Inflammatory macrophage (primary cell): Measurements from ENCODE around the gene CACTIN.

Source experiments
- DNase-seq, 2 donors: peaks; one replicate each; pipeline ENCODE4 v3.0.0-alpha.2; 2020 to 2022

Gene CACTIN

DNA sequence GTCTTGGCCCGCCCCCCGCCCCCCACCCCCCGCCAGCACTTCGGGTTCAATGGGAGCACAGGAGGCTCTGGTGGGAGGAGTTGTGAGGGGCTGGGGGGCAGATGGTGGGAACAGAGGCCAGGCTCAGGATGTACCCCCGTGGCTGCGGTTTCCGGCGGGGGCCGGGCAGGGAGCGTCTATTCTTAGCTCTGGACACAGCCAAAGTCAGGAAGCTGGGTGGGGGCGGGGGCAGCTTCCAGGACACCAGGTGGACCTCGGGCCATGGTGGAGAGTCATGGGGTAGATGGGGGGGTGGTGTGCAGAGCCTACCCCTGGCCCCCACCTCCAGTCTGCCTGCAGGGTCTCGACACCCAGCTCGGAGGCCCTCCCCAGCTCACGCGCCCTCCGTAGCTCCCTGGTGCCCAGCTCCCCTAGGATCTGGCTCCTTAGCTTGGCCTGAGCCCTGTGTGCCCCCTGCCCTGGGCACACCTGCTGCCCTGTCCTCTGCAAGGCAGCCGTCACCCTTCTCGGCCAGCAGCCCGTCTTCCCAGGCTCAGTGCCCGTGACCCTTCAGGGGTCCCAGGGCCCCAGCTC is 17.8 kb downstream of the CACTIN start:
- peak in 1 of 2 donors; percentile 45 for DNase-seq

DNA sequence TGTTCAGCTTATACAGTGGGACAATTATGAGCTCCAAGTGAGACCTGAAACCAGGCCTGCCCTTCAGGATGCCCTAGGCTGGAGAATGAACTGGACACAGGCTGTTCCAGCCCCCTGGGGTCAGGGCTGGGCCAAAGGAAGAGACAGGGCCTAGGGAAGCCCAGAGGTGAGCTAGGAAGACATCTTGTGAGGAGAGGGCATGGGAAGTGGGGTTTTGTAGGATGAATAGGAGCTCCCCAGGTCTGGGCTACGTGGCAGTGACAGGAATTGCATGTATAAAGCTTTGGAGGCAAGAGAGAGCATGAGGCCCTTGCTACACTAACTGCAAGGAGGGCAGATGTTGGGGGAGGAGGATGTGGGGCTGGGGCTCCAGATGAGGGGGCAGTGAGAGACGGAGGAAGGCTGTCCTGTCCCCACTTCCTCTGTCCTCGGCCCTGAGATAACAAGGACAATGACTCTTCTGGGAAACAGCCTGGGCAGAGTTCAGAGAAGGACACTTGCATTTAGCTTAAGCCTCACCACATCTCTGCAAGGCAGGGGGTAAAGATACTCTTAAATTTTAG is 18.4 kb downstream of the CACTIN start:
- DNase-seq, result peak in 1 of 2 donors; percentile 20

DNA sequence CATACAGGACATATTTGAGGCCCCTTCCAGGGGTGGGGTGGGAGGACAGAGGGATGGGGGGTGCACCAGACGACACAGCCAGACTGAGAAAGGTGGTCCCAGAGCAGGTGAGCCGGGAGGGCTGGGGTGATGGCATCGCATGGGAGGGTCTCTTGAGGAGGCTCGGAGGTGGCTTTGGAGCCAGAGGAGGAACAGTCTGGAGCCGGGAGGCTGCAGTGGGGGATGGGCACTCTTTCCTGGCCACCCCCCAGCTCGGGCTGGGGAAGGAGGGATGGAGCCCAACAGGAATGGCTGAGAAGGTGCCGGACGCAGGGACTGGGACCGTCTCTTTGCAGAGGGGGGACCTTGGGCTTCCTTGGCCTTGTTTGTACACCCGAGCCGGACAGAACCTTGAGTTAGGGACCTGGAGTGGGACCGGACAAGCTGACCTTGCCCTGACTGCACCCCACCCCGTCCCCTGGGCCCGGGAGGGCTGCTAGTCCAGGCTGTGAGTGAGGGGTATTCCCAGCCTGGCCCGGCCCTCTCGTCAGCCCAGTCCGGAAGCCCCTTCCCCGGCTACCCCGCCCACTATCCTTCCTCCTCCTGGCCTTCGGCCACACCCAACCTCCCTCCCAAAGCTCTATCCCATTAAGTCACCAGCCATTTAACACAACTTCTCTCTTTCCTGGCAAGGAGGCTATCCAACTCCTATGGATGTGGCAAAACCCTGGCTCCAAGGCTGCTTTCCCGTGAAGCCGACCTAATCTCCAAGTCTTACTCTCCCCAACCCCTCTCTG is 19.1 kb downstream of the CACTIN start:
- DNase-seq, result peak; percentile 32 to 60

DNA sequence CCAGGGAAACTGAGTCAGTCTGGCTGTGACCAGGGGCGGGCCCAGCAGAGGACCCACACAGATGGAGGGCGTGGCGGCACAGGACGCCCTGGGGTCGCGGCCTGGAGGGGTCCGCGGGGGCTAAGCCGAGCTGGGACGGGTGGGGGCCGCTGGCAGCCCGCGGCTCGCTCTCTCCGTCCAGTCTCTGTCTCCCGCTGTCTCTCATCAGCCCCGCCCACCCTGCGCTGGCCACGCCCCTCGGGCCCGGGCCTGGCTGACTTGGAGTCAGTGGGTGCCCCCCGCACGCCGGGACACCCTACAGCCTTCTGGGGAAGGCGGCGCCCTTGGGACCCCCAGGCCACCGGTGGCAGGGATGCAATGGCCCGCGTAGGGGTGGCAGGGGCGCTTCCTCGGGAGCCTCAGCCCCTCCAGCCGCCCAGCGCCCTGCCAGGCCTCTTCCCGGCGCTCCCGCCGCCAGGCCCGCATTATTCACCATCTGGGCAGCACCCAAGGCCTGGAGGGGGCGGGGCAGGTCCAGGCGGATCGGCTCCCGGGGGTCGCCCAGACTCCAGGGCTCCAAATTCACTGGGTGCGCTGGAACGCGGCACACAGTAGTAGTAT is 19.8 kb downstream of the CACTIN start, which contains the start of gene TBXA2R:
TBXA2R (minus strand) TSS at position 186 of the 600 bp plus-strand sequence. CDS start 6,241 bp downstream, outside the sequence.
- DNase-seq, result peak; percentile 37 to 47

DNA sequence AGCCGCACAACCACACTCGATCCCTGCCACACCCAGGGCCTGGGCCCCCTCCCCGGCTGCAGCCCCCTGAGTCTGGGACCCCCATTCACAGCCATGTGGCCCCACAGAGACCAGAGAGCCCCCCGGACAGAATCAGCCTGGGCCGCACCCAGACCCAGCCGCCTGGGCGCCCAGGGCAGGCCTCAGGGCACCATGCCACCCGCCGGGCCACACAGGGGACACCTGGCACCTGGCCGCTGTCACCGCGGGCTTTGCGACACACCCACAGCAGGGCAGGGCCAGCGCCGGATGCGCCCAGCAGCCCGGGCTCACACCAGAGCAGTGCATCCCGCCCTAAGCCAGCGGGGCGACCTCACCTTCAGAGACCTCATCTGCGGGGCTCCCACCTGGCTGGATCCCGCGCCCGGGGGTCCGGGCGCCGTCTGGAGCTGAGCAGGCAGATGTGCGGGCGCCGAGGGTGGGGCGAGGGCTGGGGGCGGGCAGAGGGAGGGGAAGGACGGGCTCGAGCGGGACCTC is 20.4 kb downstream of the CACTIN start:
- no peak for DNase-seq

DNA sequence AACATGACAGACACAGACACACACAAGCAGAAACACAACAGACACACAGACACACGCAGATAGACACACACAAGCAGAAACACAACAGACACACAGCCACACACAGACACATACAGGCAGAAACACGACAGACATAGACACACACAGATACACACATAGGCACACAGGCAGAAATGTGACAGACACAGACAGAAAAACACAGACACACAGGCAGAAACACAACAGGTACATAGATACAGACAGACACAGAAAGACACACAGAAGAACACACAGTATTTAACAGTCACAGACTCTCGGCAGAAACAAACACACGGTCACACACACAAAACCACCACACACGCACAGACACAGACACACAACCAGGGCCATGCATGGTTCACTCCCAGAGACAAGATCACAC is 20.8 kb downstream of the CACTIN start:
- no peak for DNase-seq

DNA sequence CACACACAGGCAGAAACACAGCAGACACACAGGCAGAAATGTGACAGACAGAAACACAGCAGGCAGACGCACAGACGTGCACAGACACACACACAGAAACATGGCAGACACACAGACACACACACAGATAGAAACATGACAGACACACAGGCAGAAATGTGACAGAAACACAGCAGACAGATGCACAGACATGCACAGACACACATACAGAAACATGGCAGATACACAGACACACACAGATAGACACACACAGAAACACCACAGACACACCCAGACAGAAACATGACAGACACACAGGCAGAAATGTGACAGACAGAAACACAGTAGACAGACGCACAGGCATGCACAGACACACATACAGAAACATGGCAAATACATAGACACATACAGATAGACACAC is 21.2 kb downstream of the CACTIN start:
- no peak for DNase-seq

DNA sequence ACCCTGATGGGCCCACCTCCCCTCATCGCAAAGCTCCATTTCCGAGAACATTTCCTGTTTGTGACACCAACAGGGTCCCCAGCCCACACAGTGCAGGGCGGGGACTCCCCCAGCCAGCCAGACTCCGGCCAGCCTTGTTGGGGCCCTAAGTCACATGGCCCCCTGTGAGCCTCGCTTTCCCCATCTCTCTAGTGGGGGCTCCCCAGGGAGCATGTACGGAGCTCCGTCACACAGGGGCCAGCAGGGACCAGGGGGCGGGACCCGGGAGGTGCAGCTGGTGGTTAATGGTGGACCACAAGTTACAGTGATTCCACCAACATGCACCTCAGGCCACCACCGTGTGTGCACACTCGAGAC is 21.6 kb downstream of the CACTIN start:
- peak in 1 of 2 donors; percentile 21 for DNase-seq

DNA sequence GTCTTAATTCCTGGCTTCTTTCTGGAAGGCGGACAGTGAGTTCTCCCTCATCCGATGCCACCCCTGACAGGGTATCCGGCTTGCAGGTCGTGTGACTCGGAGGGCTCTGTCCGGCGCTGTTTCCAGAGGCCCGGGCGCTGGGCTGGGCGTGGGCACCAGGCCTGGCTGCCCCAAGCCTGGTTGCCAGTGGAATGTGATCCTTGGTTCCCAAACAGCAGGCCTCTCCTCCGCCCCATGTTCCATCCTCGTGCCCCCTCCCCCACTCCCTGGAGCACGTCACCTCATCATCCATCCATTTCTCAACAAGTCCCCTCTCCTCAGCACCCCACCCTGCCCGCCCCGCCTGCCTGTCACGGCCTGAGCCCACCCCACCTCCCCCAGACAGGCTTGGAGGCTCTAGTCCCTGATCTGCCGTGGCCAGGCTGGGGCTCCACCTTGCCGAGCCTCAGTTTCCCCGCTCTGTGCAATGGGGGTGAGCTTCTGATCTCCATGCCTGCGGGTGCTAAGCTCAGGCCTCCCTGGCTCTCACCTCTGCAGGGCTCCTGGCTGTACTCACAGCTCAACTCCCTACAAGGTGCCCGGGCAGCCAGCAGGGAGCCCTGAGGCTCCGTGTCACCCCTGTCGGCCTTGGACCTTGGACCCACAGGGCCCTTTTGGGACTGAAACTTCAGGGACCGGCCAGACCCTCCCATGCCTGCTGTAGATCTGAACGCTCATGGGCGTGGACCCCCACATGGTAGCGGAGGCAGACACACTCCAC is 22.2 kb downstream of the CACTIN start:
- no peak for DNase-seq

DNA sequence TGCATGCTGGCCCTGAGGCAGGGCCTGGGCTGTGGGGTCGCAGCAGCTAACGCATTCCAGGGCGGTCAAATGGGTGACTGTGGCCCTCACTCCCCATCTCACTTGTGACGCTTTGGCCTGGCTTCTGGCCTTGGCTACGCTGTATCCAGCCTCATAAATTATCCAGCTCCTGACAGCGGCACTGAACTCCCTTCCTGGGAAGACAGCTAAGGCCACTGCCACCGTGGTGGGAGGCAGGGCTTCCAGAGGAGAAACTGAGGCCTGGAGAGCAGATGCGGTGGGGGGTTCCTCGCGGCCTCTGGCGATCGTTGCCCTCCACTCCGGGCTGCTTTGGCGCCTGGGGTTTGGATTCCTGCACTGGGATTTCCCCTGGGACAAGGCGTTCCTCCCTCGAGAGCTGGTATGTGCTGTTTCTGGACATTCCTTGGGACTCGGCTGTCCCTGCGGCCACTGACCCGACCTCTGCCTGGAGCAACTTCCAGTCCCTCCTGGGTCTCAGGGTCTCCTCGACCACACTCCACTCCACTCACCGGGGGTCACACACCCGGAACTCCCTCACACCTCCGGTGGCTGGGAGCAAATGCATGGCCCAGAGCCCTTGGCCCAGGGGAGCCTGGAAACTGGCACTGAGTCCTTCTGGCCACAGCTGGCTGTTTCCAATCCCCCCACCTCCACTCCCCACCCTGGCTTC is 23.3 kb downstream of the CACTIN start:
- DNase-seq, result no peak

DNA sequence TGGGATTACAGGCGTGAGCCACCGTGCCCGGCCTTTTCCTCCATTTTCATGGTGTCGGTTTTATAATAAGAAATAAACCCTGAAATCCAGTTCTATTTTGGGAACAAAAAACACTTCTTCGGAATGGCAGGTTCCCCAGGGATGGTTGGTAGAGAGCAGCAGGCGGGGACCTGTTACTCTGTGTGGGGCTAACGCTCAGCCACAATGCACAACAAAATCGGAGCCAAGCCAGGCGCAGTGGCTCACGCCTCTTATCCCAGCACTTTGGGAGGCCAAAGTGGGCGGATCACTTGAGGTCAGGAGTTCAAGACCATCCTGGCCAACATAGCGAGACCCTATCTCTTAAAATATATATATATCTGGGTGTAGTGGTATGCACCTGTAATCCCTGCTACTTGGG is 25.6 kb downstream of the CACTIN start:
- DNase-seq, result no peak

DNA sequence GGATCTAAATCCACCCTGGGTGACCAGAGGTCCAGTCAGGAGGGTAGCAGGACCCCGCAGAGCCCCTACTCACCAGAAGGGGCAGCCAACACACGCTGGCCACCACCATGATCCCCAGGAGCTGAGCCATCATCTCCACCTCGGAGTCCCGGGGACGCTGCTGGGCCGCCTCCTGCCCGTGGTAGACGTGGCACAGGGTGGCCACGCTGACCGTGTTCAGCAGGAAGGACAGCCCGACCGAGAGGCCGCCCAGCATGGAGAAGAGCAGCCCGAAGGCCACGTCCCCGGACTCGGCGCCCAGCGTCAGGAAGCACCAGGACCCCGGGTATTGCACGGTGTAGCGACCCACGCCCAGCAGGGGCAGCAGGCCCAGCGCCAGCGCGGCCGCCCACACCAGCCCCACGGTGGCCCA is 26.8 kb downstream of the CACTIN start:
- no peak for DNase-seq

DNA sequence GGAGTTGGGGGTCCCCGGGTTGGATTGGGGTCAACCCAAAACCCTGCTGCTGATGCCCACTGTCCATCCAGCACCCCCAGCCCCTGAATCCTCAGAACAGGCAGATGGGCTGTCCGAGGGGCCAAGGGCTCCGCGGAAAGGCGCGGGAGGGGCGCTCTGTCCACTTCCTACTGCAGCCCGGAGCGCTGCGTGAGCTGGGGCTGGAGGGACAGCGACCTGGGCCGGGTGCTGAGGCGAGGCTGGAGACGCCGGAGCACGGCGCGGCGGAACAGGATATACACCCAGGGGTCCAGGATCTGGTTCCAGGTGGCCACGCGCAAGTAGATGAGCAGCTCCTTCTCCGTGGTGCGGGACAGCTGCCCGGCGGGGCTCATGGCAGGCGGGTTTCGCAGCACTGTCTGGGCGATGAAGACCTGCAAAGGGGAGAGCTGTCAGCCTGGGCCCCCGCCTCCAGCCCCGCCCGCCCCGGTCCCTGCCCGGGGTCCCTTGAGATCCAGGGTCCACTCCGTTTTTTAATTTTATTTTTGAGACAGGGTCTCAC is 31.0 kb downstream of the CACTIN start:
- no peak for DNase-seq

DNA sequence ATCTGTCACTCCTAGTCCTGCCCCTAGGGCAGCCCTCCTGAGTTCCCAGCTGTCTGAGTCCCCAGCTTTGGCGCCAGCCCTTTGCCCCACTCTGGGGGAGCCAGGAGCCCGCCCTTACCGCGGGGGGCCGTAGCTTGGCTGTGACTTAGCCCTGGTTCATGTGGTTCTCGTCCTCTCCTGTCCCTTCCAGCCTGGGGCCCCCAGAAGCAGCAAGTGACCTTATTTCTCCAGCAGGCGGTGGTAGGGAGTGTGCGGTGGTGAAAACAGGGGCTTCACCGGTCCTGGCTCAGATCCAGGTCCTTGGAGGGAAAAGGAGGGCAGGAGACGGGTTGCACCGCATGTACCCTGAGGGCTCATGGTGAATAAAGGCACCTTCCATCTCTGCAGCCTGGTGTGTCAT is 33.4 kb downstream of the CACTIN start:
- no peak for DNase-seq

DNA sequence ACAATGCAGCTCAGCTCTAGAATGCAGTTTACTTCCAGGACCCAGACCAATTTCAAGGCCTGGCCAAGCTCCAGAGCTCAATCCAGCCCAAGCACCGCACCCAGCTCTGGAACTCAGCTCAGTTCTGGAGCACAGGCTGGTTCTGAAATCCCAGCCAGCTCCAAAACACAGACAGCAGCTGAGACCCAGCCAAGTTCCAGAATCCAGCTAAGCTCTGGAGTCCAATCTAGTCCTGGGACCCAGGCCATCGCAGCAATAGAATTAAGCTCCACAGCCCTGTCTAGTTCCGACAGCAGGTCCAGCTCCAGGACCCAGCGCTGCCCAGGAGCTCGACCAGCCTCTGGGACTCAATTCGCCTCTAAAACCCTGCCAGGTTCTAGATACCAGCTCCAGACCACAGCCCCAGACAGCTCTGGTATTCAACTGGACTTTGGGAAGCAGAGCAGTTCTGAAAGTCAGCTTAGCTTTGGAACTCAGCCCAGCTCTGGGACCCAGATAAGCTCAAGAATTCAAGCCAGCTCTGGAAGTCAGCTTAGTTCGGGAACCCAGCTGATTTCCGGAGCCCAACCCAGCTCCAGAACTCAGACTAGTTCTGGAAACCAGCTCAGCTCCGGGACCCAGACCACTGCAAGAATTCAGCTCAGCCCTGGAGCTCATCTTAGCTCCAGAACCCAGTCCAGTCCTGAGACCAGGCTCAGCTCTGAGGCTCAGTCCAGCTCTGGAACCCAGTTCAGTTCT is 34.5 kb downstream of the CACTIN start:
- no peak for DNase-seq

DNA sequence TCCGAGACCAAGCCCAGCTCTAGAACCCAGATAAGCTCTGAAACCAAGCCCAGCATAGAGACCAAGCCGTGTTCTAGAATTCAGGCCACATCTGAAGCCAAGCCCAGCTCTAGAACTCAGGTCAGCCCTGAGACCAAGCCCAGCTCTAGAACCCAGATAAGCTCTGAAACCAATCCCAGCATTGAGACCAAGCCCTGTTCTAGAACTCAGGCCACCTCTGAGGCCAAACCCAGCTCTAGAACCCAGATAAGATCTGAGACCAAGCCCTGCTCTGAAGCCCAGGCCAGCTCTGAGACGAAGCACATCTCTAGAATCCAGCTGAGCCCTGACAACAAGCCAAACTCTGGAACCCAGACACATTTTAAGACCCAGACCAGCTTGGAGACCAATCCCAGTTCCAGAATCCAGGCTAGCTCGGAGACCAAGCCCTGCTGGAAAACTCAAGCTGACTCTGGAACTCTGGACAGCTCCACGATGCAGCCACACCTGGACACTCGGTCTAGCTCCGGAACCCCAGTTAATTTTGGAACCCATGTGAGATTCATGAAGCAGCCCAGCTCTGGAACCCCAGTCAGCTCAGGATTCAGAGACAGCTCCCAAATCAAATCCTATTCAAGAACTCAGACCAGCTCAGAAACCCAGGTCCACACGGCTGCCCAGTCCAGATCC is 35.5 kb downstream of the CACTIN start:
- DNase-seq, result no peak

DNA sequence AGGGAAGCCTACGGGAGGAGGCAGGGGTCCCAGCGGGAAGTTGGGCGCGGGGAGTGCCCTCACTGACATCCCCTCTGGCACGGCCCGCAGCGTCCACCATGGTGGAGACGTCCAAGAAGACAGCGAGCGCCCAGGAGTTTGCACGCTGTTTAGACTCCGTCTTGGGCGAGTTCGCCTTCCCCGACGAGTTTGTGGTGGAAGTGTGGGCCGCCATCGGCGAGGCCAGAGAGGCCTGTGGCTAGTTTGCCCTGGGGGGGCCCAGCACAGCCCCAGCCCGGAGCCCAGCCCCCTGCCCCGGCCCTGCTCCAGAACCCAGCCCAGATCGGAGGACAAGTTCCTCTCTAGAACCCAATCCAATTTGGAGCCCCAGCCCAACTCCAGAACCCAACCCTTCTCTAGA is 36.6 kb downstream of the CACTIN start:
- no peak for DNase-seq

DNA sequence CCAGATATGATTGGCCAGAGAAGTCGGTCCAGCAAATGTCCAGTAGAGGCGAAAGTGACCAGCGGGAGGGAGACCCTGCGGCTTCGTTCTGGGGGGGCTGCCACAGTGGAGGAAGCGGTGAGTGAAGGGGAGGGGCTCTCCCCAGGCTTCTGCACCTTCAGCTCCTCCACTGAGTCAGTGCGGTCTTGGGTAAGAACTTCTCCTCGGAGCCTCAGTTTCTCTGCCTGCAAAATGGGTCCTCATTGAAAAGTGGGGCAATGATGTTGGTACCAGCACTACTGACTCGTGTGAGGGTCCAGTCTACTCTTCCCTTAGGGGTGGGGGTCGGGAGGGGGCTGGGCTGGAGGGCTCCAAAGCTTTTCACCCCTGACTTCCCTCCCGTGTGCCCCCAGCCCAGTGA is 37.2 kb downstream of the CACTIN start:
- no peak for DNase-seq

DNA sequence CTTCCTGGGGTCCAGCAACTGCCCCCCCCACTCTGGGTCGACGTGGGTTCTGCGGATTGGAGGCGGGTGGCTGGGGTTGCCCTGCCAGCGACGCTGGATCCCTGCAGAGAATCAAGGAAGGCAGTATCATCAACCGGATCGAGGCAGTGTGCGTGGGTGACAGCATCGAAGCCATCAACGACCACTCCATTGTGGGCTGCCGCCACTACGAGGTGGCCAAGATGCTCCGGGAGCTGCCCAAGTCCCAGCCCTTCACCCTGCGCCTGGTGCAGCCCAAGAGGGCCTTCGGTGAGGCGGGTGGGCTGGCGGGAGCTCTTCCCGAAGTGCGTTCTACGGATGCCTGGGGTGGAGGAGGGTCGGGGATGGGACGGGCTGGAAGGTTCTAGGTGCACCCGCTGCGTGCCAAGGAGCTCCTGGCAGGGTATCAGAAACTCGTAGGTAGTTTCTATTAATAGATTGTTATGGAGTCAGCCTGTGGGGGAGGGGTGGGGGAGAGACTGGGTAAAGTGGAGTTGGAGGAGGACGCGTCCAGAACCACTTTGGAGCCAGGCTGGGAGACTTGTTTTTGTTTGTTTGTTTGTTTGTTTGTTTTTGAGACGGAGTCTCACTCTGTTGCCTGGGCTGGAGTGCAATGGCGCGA is 39.8 kb downstream of the CACTIN start:
- no peak for DNase-seq

DNA sequence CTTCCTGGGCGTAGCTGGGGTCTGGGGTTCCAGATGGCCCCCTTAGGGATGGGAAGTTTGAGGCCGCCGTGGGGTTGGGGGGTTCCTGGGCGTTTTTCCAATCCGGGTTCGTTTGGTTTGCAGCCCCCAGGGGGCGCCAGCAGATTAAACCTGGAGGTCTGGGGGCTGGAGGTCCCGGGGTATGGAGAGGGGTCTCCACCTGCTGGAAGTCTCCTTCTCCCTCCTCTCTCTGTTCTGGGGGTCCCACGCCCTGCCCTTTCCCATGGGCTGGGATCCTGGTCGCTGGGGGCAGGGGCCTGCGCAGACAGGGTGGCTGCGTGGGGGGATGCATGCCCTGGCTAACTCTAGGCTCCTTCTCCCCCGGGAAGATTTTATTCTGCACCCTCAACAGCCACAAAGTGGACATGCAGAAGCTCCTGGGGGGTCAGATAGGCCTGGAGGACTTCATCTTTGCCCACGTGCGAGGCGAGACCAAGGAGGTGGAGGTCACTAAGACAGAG is 40.4 kb downstream of the CACTIN start:
- peak in 1 of 2 donors; percentile 16 for DNase-seq
